Liver (tissue), 9 donors: ENCODE results near the gene SLC2A10. TPM values are rescaled to one million over a fixed set of nuclear protein-coding genes. Genes with fewer than 3 reads are reported as not detected.

Source experiments
- DNase-seq: peaks from one replicate; pipeline ENCODE4 v3.0.0-alpha.2; 2017; ENCODE audit warnings: low spot score
- H3K27ac ChIP-seq, 2 donors: one replicate each; pipeline ENCODE4 v1.7.0; 2013; ENCODE audit warnings: inconsistent platforms in 2 of 2, low read length in 2 of 2, control low read depth in 1 of 2, low read depth in 1 of 2, mild to moderate bottlenecking in 1 of 2
- H3K27me3 ChIP-seq, 4 donors: one replicate each; pipeline versions ENCODE4 v1.6.1 to v1.7.0; 2013; ENCODE audit warnings: low read length in 3 of 4, inconsistent platforms in 1 of 4, mild to moderate bottlenecking in 1 of 4, moderate library complexity in 1 of 4; ENCODE audit not compliant: control insufficient read depth in 4 of 4, insufficient read depth in 4 of 4
- H3K36me3 ChIP-seq, 4 donors: one replicate each; pipeline versions ENCODE4 v1.6.1 to v1.7.0; 2013; ENCODE audit warnings: low read length in 3 of 4, mild to moderate bottlenecking in 3 of 4, low read depth in 1 of 4, moderate library complexity in 1 of 4; ENCODE audit not compliant: control insufficient read depth in 4 of 4, insufficient read depth in 3 of 4
- H3K4me1 ChIP-seq, 4 donors: one replicate each; pipeline versions ENCODE4 v1.6.1 to v1.7.0; 2013; ENCODE audit warnings: low read length in 3 of 4, mild to moderate bottlenecking in 3 of 4, moderate library complexity in 1 of 4; ENCODE audit not compliant: control insufficient read depth in 4 of 4, insufficient read depth in 4 of 4
- H3K4me3 ChIP-seq, 3 donors: one replicate each; pipeline versions ENCODE4 v1.6.1 to v1.7.0; 2013; ENCODE audit warnings: low read length in 3 of 3, control low read depth in 1 of 3, low read depth in 1 of 3, mild to moderate bottlenecking in 1 of 3
- H3K9ac ChIP-seq, 2 donors: one replicate each; pipeline ENCODE4 v1.7.0; 2013; ENCODE audit warnings: low read length in 2 of 2, mild to moderate bottlenecking in 2 of 2, moderate library complexity in 2 of 2, control low read depth in 1 of 2, low read depth in 1 of 2
- H3K9me3 ChIP-seq, 4 donors: one replicate each; pipeline versions ENCODE4 v1.6.1 to v1.7.0; 2013; ENCODE audit warnings: low read length in 3 of 4; ENCODE audit not compliant: control insufficient read depth in 4 of 4
- ATF3 ChIP-seq: IDR thresholded peaks from 2 replicates; pipeline ENCODE4 v1.6.1; 2016; ENCODE audit warnings: antibody characterized with exemption
- EGR1 ChIP-seq, 2 donors: IDR thresholded peaks; 2 replicates each; pipeline ENCODE4 v1.6.1; 2016 to 2018; ENCODE audit warnings: antibody characterized with exemption in 2 of 2, low read depth in 2 of 2
- FOXA1 ChIP-seq: IDR thresholded peaks from 2 replicates; pipeline ENCODE4 v1.6.1; 2016; ENCODE audit warnings: antibody characterized with exemption
- FOXA2 ChIP-seq: IDR thresholded peaks from 2 replicates; pipeline ENCODE4 v1.6.1; 2016; ENCODE audit warnings: antibody characterized with exemption
- GABPA ChIP-seq, 2 donors: IDR thresholded peaks in 1 of 2; conservative IDR thresholded peaks in 1 of 2; 2 replicates each; pipeline ENCODE4 v1.6.1; 2016; ENCODE audit warnings: antibody characterized with exemption in 2 of 2, mild to moderate bottlenecking in 1 of 2, moderate library complexity in 1 of 2
- HNF4A ChIP-seq, 2 donors: conservative IDR thresholded peaks; 2 replicates each; pipeline ENCODE4 v1.6.1; 2016; ENCODE audit warnings: antibody characterized with exemption in 2 of 2, mild to moderate bottlenecking in 2 of 2
- HNF4G ChIP-seq: IDR thresholded peaks from 2 replicates; pipeline ENCODE4 v1.6.1; 2016; ENCODE audit warnings: antibody characterized with exemption
- JUND ChIP-seq, 2 donors: IDR thresholded peaks; 2 replicates each; pipeline ENCODE4 v1.6.1; 2016; ENCODE audit warnings: antibody characterized with exemption in 2 of 2
- MAX ChIP-seq: IDR thresholded peaks from 2 replicates; pipeline ENCODE4 v1.6.1; 2016; ENCODE audit warnings: antibody characterized with exemption
- NR2F2 ChIP-seq: IDR thresholded peaks from 2 replicates; pipeline ENCODE4 v1.6.1; 2016; ENCODE audit warnings: antibody characterized with exemption
- RAD21 ChIP-seq, 2 donors: IDR thresholded peaks; 2 replicates each; pipeline ENCODE4 v1.6.1; 2016; ENCODE audit warnings: antibody characterized with exemption in 2 of 2, mild to moderate bottlenecking in 2 of 2
- REST ChIP-seq: IDR thresholded peaks from 2 replicates; pipeline ENCODE4 v1.6.1; 2016; ENCODE audit warnings: antibody characterized with exemption, mild to moderate bottlenecking
- RXRA ChIP-seq, 2 donors: IDR thresholded peaks; 2 replicates each; pipeline ENCODE4 v1.6.1; 2017 to 2018; ENCODE audit warnings: antibody characterized with exemption in 2 of 2, mild to moderate bottlenecking in 1 of 2
- SP1 ChIP-seq: IDR thresholded peaks from 2 replicates; pipeline ENCODE4 v1.6.1; 2018; ENCODE audit warnings: antibody characterized with exemption, mild to moderate bottlenecking
- TAF1 ChIP-seq: conservative IDR thresholded peaks from 2 replicates; pipeline ENCODE4 v1.6.1; 2016; ENCODE audit warnings: antibody characterized with exemption, mild to moderate bottlenecking
- YY1 ChIP-seq: IDR thresholded peaks from 2 replicates; pipeline ENCODE4 v1.6.1; 2016; ENCODE audit warnings: antibody characterized with exemption, mild to moderate bottlenecking
- ZBTB33 ChIP-seq: IDR thresholded peaks from 2 replicates; pipeline ENCODE4 v1.6.1; 2016; ENCODE audit warnings: antibody characterized with exemption
- WGBS: extraction: QIAGEN DNeasy Blood & Tissue Kit; methylation state at CpG from one replicate; pipeline ENCODE4 v1.1.7; 2013; 5-methylcytosine and 5-hydroxymethylcytosine counted together
- polyA plus RNA-seq, 2 donors: library from polyadenylated mRNA; stranded (reverse) in 1 of 2; unstranded in 1 of 2; fragments of 200-250 nt in 1 of 2; fragments of >200 nt in 1 of 2; fragmentation: Nextera tagmentation in 1 of 2; extraction: Ambion mirVana in 1 of 2; gene quantifications; one replicate each; pipeline versions ENCODE4 v1.2.1 to v1.2.3, GENCODE V29; 2013 to 2015
- total RNA-seq, 2 donors: library from RNA; depleted of rRNA; stranded (reverse); fragments of >200 nt; gene quantifications; one replicate each; pipeline ENCODE4 v1.2.3, GENCODE V29; 2014
- TF ChIP-seq, protein P1 (sequence below): fragments of 150-350 bp; IDR thresholded peaks from 2 replicates; pipeline ENCODE4 v1.5.1; 2017; ENCODE audit warnings: improper control_type of control experiment, low read depth, low read length; ENCODE audit not compliant: missing input control
- donor health status: healthy.
- donor health status: healthy.
- donor health status: healthy.
- donor health status: healthy.
- donor health status: healthy.

SLC2A10 gene
- total and polyA plus RNA-seq, 4 donors = 8.0 to 79.7 (median 26.7) TPM

GRCh38 chr20:46666818-46667515 is 42.5 kb upstream of the SLC2A10 start:
- H3K9me3 ChIP-seq = no peaks in the 10 kb centered on the region
- TF ChIP-seq FOXA2 (peak; percentile 63), EGR1 (IDR thresholded peaks at IDR 0.05; ENCODE audit: low read depth in 2 of 2) (peak in 1 of 2 donors; percentile 91), NR2F2 (peak; percentile 89), FOXA1 (peak; percentile 12), ZBTB33 (peak; percentile 79), HNF4G (peak; percentile 95), HNF4A (conservative IDR thresholded peaks at IDR 0.05) (peak; percentile 98), YY1 (peak; percentile 48), RXRA (IDR thresholded peaks at IDR 0.05) (peak; percentile 95 to 96), TAF1 (no peak), MAX (peak; percentile 98), JUND (IDR thresholded peaks at IDR 0.05) (peak; percentile 60 to 85), SP1 (peak; percentile 81), RAD21 (IDR thresholded peaks at IDR 0.05) (peak; percentile 50 to 54), REST (peak; percentile 31), ATF3 (peak; percentile 96), GABPA (IDR thresholded peaks at IDR 0.05 in 1 of 2, conservative IDR thresholded peaks at IDR 0.05 in 1 of 2) (peak in 1 of 2 donors; percentile 84)
- TF ChIP-seq, protein P1, sequence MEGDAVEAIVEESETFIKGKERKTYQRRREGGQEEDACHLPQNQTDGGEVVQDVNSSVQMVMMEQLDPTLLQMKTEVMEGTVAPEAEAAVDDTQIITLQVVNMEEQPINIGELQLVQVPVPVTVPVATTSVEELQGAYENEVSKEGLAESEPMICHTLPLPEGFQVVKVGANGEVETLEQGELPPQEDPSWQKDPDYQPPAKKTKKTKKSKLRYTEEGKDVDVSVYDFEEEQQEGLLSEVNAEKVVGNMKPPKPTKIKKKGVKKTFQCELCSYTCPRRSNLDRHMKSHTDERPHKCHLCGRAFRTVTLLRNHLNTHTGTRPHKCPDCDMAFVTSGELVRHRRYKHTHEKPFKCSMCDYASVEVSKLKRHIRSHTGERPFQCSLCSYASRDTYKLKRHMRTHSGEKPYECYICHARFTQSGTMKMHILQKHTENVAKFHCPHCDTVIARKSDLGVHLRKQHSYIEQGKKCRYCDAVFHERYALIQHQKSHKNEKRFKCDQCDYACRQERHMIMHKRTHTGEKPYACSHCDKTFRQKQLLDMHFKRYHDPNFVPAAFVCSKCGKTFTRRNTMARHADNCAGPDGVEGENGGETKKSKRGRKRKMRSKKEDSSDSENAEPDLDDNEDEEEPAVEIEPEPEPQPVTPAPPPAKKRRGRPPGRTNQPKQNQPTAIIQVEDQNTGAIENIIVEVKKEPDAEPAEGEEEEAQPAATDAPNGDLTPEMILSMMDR = no peak
- no peaks in the 10 kb centered on the region for H3K36me3 ChIP-seq
- no peak overlapping the region for H3K4me3 ChIP-seq
- no peak for DNase-seq
- no peak overlapping the region for H3K9ac ChIP-seq
- H3K27ac ChIP-seq = peak overlapping the region; percentile 13 to 22
- H3K4me1 ChIP-seq = peaks cover 1 to 35% (median 21%) of the 10 kb centered on the region in 4 donors
- H3K27me3 ChIP-seq = no peaks in the 10 kb centered on the region
- 28% methylated on average over 6 of the region's 6 CpGs for WGBS
